Esophagus squamous epithelium (tissue), 5 donors: Measurements from ENCODE around the gene RRP9. TPM values are rescaled to one million over a fixed set of nuclear protein-coding genes. Genes with fewer than 3 reads are reported as not detected.

ENCODE experiments used
- DNase-seq: peaks from one replicate; lab custom pipeline; 2025; lab: John Stamatoyannopoulos, UW
- H3K27ac ChIP-seq, 4 donors: fragments of 200-600 bp; sonication (generic); one replicate each; pipeline ENCODE4 v1.5.1; 2016 to 2019; ENCODE audit warnings: mild to moderate bottlenecking in 1 of 4
- H3K27me3 ChIP-seq, 4 donors: fragments of 200-600 bp; sonication (generic); 1 replicate in 3 of 4; 2 replicates in 1 of 4; pipeline versions ENCODE4 v1.5.1 to v1.6.0; 2017 to 2021; ENCODE audit warnings: antibody characterized with exemption in 1 of 4
- H3K36me3 ChIP-seq, 3 donors: fragments of 200-600 bp; sonication (generic); one replicate each; pipeline ENCODE4 v1.5.1; 2016 to 2019
- H3K4me1 ChIP-seq, 3 donors: fragments of 200-600 bp; sonication (generic); one replicate each; pipeline ENCODE4 v1.5.1; 2017 to 2019
- H3K4me3 ChIP-seq, 4 donors: fragments of 200-600 bp; sonication (generic); 1 replicate in 3 of 4; 2 replicates in 1 of 4; pipeline ENCODE4 v1.5.1; 2016 to 2019; ENCODE audit warnings: mild to moderate bottlenecking in 2 of 4, moderate library complexity in 1 of 4
- H3K9me3 ChIP-seq, 3 donors: fragments of 200-600 bp; sonication (generic); one replicate each; pipeline ENCODE4 v1.5.1; 2016 to 2019
- POLR2A ChIP-seq, 4 donors: fragments of 450-650 bp; IDR thresholded peaks; one replicate each; pipeline ENCODE4 v1.6.1; 2017; ENCODE audit warnings: antibody characterized with exemption in 4 of 4, mild to moderate bottlenecking in 4 of 4, moderate library complexity in 3 of 4
- WGBS, 2 donors: methylation state at CpG; one replicate each; pipeline ENCODE4 v1.1.5; 2018; 5-methylcytosine and 5-hydroxymethylcytosine counted together
- intact Hi-C: fragments of 100-400 bp; cut with DNase I; formaldehyde crosslinking; loops from one replicate; pipeline ENCODE4 v1.15.0; 2022
- total RNA-seq, 4 donors: library from RNA; depleted of rRNA; stranded (reverse); fragments of >200 nt; gene quantifications; one replicate each; pipeline ENCODE4 v1.1.0, GENCODE V29; 2016
- TF ChIP-seq, protein P1 (sequence below), 6 experiments: fragments of 450-650 bp in 4 of 6; fragments of 200-600 bp in 2 of 6; sonication (generic) in 2 of 6; IDR thresholded peaks; one replicate each; pipeline ENCODE4 v1.5.1; 2016 to 2019; ENCODE audit warnings: antibody characterized with exemption in 6 of 6, mild to moderate bottlenecking in 4 of 6, moderate library complexity in 4 of 6
- donor health status: DM: yes; HTN: yes; CAD: no.

The RRP9 gene
- total RNA-seq, 4 donors from 2014 or later = 11.1 to 30.3 (median 21.3) TPM

DNA sequence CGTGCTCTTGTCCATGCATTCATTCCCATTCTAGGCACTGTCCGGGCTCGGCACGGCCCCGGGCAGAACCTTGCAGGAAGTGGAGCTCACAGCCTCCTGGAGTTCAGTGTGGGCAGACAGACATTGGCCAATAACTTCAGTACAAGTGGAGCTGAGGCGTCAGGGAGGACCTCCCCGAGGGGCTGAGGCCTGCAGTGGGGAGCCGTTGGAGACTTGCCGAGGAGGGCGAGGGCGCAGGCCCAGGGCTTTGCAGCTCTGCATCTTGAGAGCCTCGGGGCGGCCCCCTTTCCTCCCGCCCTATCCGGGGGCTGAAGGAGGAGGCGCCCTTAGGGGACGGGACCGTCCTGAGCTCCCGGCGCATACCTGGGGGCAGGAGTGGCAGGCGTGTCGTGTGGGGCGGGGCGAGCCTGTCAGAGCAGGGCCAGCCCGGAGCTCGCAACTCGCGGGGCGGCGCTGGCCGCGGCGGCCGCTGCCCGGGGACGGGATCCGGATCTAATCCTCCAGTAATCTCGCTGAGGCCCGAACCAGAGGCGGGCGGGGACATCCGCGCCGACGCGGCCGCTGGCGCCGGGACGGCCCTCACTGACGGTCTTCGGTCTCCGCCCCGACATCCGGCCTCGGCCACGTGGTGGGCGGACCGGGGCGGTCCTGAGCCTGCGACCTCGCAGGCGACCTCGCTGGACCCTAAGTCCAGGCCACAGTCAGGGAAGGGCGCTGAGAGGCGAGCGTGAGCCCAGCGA lies 41.3 kb upstream of the RRP9 start, which contains the start of gene ACY1:
Gene ACY1 (plus strand): TSS at position 698 of the 740 bp plus-strand sequence. CDS start 530 bp downstream, outside the sequence.
- Histone ChIP-seq H3K36me3 (no peaks in the 10 kb centered on the region), H3K27me3 (no peaks in the 10 kb centered on the region), H3K4me3 (peak within 1 kb of the TSS; percentile 32 to 73 (median 63)), H3K4me1 (peaks cover 17 to 40% (median 20%) of the 10 kb centered on the region in 3 donors), H3K9me3 (no peaks in the 10 kb centered on the region), H3K27ac (peak within 1 kb of the TSS; percentile 85 to 98 (median 94))
- no peak for DNase-seq
- WGBS, 2 donors = 0% methylated on average over 2 to 32 of the region's 68 CpGs
- intact Hi-C loops = no loop called here
- peak in 1 of 4 donors; percentile 74 for TF ChIP-seq POLR2A (IDR thresholded peaks at IDR 0.05)
- TF ChIP-seq, protein P1, sequence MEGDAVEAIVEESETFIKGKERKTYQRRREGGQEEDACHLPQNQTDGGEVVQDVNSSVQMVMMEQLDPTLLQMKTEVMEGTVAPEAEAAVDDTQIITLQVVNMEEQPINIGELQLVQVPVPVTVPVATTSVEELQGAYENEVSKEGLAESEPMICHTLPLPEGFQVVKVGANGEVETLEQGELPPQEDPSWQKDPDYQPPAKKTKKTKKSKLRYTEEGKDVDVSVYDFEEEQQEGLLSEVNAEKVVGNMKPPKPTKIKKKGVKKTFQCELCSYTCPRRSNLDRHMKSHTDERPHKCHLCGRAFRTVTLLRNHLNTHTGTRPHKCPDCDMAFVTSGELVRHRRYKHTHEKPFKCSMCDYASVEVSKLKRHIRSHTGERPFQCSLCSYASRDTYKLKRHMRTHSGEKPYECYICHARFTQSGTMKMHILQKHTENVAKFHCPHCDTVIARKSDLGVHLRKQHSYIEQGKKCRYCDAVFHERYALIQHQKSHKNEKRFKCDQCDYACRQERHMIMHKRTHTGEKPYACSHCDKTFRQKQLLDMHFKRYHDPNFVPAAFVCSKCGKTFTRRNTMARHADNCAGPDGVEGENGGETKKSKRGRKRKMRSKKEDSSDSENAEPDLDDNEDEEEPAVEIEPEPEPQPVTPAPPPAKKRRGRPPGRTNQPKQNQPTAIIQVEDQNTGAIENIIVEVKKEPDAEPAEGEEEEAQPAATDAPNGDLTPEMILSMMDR (IDR thresholded peaks at IDR 0.05) = no peak

DNA sequence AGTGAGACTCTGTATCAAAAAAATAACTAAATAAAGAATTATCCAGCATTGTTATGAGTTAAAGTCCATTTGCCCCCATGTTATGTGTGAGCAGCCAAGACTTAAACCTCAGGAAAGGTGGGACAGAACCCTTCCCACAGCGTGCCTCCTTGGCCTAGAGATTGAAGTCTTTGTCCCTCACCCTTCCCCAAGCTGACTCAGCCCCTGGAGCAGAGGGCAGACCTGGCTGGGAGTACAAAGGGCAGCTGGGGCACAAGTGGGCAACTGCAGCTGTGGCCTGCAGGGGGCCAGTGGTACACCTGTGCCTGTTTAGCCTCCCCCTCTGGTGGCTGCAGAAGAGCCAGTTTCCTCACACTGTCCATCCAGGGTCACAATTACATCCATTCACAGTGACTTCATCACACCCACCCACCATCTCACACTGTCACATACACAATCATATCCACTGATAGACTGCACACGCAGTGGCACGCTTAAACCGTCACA lies 40.7 kb upstream of the RRP9 start:
- no peak for DNase-seq
- no peaks in the 10 kb centered on the region for H3K36me3 ChIP-seq
- H3K4me3 ChIP-seq = peak overlapping the region; percentile 32 to 73 (median 63)
- peaks cover 20 to 46% (median 22%) of the 10 kb centered on the region in 3 donors for H3K4me1 ChIP-seq
- H3K9me3 ChIP-seq = no peaks in the 10 kb centered on the region
- no peak for TF ChIP-seq POLR2A (IDR thresholded peaks at IDR 0.05)
- TF ChIP-seq, protein P1 (IDR thresholded peaks at IDR 0.05) = peak; percentile 16 to 53 (median 25)
- no peaks in the 10 kb centered on the region for H3K27me3 ChIP-seq
- H3K27ac ChIP-seq = peak overlapping the region; percentile 85 to 98 (median 94)
- WGBS, 2 donors = 0 to 4% methylated on average over 4 of the region's 4 CpGs
- intact Hi-C loops = no loop called here

DNA sequence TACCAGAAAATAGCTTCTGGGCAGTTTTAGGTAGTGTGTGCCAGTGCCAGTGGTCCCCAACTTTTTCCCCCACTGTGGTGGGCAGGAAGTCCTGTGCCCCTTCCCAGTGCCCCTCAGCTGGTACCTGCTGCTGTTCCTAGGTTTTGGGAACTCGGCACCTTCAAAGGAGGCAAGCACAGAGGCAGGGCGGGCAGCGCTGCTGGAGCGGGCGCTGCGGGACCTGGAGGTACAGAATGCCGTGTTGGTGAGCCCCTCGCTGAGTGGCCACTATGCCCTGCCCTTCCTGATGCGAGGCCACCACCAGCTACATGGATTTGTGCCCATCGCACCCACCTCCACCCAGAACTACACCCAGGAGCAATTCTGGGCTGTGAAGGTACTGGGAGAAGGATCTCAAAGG lies 38.5 kb upstream of the RRP9 start:
- H3K27me3 ChIP-seq = no peaks in the 10 kb centered on the region
- 80 to 98% methylated on average over 2 to 6 of the region's 10 CpGs for WGBS, 2 donors
- H3K9me3 ChIP-seq = no peaks in the 10 kb centered on the region
- H3K36me3 ChIP-seq = no peaks in the 10 kb centered on the region
- TF ChIP-seq, protein P1 (IDR thresholded peaks at IDR 0.05) = no peak
- TF ChIP-seq POLR2A (IDR thresholded peaks at IDR 0.05) = no peak
- DNase-seq = no peak
- H3K4me1 ChIP-seq = peaks cover 31 to 65% (median 31%) of the 10 kb centered on the region in 3 donors
- no peak overlapping the region for H3K4me3 ChIP-seq
- H3K27ac ChIP-seq = no peak overlapping the region
- intact Hi-C loops = no loop called here

DNA sequence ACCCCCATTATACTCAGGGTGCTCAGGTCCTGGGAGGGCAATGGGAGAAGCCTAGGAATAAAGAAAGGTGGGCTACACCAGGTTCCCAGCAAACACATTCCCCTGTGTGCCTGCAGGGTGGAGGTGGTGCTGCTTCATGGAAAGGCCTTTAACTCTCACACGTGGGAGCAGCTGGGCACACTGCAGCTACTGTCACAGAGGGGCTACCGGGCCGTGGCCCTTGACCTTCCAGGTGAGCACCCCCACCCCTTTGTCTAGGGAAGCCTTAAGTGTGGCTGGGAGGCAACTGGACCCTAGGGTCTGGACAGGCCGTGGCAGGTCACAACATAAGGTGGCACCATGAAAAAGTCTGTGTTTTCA lies 36.4 kb upstream of the RRP9 start:
- Histone ChIP-seq H3K36me3 (no peaks in the 10 kb centered on the region), H3K4me3 (no peak overlapping the region), H3K27me3 (no peaks in the 10 kb centered on the region), H3K27ac (peak overlapping the region in 3 of 4 donors; percentile 11 to 96 (median 95)), H3K4me1 (peaks cover 31 to 71% (median 35%) of the 10 kb centered on the region in 3 donors), H3K9me3 (no peaks in the 10 kb centered on the region)
- 92% methylated on average over 1 of the region's 4 CpGs; no CpG with 5 or more reads in 1 of the 2 donors for WGBS, 2 donors
- intact Hi-C loops = no loop called here
- TF ChIP-seq POLR2A (IDR thresholded peaks at IDR 0.05) = no peak
- TF ChIP-seq, protein P1 (IDR thresholded peaks at IDR 0.05) = no peak
- no peak for DNase-seq
